GM08714 (cell line): Measurements from ENCODE around the gene ACAP2.
"Not testable (repeated sequence)": the region's sequence is repeated elsewhere in the genome, so short reads cannot be mapped to it uniquely, and the experiment has no call there.

Experiments used
- H3K4me3 ChIP-seq: fragments of 200-500 bp; sonication (Bioruptor generic); 2 replicates; pipeline ENCODE4 v1.5.1; 2014; ENCODE audit warnings: mild to moderate bottlenecking, low read length, inconsistent platforms
- ZNF274 ChIP-seq: IDR thresholded peaks from 2 replicates; pipeline ENCODE4 v1.6.1; 2012; ENCODE audit warnings: mild to moderate bottlenecking, low read depth, low read length

ACAP2 gene

DNA sequence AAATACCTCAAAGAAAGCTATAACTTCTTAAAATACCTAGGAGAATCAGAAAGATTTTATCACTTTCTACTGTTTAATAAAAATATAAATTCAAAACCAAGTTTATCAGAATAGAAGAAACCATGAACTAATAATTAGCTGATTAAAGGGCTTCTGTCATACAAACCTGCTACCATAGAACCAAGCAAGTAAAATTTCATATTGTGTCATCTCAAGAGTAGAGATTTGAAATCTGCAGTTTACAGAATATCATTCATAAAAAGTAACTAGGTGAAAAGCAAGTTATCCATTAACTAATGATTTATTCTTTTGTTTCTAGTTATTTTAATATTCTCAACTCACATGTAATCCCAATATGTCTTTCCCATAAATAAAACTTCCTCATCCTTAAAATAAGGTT lies 135.1 kb downstream of the ACAP2 start:
- no peak overlapping the region for H3K4me3 ChIP-seq
- no peak for TF ChIP-seq ZNF274

- no peak overlapping the region for H3K4me3 ChIP-seq
- no peak for TF ChIP-seq ZNF274
These were observed 136.5 kb downstream of the ACAP2 start for GRCh38 chr3:195306369-195306768.

DNA sequence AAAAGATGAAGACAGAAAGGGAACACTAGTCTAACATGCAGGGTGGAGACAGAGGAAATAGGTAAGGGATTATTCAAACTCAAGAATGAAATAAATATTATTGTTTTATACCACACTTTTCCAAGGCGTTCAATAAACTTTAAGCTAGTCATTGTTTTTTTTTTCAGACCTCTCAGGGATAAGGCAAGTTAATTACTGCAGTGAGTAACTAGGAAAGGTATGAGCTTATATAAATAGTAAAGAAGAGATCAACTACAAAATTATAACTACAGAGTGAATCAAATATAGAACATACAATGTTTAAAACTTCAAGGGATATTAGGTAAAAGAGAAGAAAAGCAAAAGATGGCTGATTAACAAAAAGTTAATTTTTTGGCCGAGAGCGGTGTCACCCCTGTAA lies 140.4 kb downstream of the ACAP2 start:
- no peak for TF ChIP-seq ZNF274
- no peak overlapping the region for H3K4me3 ChIP-seq

- no peak for TF ChIP-seq ZNF274
- no peak overlapping the region for H3K4me3 ChIP-seq
These were observed 145.4 kb downstream of the ACAP2 start for GRCh38 chr3:195297446-195297845.

DNA sequence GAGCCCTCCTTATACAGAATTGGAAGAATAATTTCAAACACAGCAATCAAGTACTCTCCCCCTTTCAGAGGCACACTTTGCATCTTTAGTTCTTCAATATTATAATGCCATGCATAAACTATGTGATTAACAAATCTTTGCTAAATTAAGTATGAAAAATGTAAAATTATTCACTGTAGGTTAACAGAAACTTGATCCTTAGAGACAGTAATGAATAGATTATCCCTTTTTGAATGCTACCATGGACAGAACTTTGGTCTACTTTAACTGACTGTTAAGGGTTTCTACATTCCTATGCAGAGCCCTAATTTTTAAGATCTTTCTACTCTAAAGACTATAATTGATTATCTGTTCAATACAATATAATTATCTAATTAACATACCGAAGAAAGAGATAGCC lies 146.2 kb downstream of the ACAP2 start:
- H3K4me3 ChIP-seq = no peak overlapping the region
- no peak for TF ChIP-seq ZNF274

- no peak for TF ChIP-seq ZNF274
- no peak overlapping the region for H3K4me3 ChIP-seq
These were observed 151.7 kb downstream of the ACAP2 start for GRCh38 chr3:195291121-195291520.

GRCh38 chr3:195290643-195291042 lies 152.2 kb downstream of the ACAP2 start:
- not testable (repeated sequence) for H3K4me3 ChIP-seq

- TF ChIP-seq ZNF274 = no peak
- no peak overlapping the region for H3K4me3 ChIP-seq
These were observed 156.5 kb downstream of the ACAP2 start for GRCh38 chr3:195286115-195286872.

DNA sequence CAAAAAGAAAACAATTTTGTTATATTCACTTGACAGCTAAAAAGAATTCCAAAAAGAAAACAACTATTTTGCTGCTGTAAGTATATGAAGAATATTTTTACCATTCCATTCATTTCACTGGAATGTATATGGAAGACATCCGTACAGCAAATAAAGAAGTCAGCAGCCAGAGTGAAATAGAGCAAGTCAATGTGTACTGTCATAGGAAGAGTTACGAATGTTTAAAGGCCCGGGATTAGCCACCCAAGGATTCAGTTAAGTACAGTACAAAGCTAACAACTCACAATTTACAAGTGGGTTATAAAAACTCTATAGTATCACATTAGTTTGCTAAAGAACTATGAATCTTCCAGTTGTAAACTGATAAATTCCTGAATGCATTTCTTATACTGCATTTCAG lies 157.4 kb downstream of the ACAP2 start:
- H3K4me3 ChIP-seq = no peak overlapping the region

DNA sequence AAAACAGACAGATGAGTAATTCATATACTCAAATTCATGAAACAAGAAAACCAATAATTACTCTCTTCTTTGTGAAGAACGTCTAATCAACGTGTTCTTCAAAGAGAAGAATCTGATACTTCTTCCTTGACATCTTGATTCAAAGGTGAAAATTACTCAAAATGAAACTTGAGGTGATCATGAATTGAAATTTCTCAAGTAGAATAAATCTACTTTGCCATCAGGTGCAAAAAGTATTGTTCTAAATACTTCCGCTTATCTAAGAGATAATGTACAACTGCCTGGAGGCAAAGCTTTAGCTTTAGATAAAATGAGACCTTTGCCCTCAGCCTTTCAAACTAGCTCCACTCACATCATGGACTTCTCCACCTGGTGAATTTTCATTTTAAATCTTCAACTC lies 158.0 kb downstream of the ACAP2 start:
- no peak overlapping the region for H3K4me3 ChIP-seq
- no peak for TF ChIP-seq ZNF274

More for the DNA sequence above, 157.4 kb downstream of the ACAP2 start:
- TF ChIP-seq ZNF274 = no peak

DNA sequence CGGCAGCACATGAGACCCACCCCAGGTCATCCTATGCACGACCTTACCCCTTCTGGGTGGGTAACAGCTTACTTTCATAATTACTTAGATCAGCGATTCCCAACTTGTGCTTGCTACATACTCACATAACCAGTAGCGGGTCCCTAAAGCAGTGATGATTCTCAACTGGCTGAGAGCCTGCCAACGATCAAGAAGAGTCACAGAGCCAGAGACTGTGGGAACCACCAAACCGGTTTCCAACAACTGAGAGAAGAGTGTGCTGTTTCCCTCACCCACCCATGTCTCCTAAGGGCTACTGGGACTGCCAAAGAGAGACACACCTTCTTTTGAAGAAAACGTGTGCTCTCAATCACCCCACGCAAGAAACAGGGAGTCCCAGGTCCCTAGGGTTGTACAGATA lies 159.9 kb downstream of the ACAP2 start:
- no peak overlapping the region for H3K4me3 ChIP-seq
- TF ChIP-seq ZNF274 = no peak

GRCh38 chr3:195274259-195274966 lies 168.4 kb downstream of the ACAP2 start:
- TF ChIP-seq ZNF274 = no peak
- H3K4me3 ChIP-seq = no peak overlapping the region

DNA sequence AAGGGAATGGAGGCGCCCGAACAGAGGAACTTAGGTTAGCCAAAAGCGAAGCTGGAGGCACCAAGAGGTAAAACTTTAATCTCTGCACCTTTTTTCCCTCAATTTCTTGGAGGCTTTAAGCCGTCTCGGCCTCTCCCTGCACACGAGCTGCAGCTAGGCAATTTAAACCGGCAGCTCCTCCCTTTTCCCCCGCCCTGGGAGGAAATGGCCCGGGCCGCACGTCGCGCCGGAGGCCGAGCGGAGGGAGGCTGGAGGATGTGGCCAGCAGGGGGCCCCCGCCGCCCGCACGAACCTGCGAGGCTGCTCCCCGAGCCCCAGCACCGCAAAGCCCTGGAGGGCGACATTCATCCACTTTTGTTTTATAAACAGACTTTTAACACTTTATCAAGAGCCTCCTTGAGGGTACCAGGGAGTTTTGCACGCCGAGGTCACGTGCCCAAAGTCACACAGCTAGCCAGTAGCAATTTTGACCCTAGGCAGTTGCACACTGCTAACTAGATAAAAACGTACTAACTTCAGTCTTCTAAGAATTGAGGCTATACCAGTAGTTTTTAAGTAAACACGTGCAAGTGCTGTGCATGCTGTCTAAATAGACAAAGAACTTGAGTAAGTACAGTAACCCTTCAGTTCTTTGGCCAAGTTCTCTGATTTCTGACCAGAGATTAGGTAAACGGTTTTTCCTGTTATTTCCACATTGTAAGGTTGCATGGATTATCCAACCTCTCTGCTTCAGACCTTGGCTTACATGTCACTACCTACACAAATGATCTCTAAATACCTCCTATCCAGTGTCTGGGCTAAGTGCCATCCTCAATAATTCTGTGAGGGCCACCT lies 171.2 kb downstream of the ACAP2 start:
- TF ChIP-seq ZNF274 = no peak
- H3K4me3 ChIP-seq = peak overlapping the region; percentile 93

DNA sequence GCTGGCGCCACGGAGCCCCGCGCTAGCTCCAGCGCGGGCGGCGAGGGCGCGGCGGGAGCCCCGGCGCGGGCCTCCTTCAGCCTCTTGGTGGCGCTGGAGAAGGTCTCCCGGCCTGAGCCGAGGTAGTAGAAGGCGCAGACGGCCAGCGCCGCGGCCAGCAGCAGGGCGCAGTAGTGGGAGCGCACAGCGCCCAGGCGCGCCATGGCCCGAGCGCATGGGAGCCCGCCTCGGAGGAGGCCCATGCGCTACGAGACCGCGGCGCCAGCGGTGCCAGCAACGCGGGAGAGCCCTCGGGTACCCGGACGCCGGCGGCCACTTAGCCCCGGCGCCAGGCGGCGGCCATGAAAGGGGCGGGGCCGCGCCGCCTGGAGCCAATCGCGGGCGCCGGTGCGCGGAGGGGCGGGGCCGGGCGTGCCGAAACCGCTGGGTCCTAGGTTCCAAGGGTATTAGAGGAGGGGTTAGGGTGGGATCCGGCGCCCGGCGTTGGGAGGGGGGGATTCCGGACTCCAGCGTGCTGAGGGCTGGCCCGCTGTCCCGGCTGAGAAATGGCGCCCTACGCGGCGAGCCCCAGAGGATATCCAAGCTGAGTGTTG lies 171.9 kb downstream of the ACAP2 start, which contains the start of gene XXYLT1:
TSS of gene XXYLT1 (minus strand) at position 343 of the 593 bp plus-strand sequence. CDS start at position 242, 101 bp downstream.
- peak within 1 kb of the TSS; percentile 93 for H3K4me3 ChIP-seq
- no peak for TF ChIP-seq ZNF274
